ENCODE data around the gene SERTAD1.
"Not testable (repeated sequence)": the region's sequence is repeated elsewhere in the genome, so short reads cannot be mapped to it uniquely, and the experiment has no call there.

The SERTAD1 gene

GRCh38 chr19:40410030-40410389 is 15.8 kb downstream of the SERTAD1 start:
- DNase-seq (ENCODE audit: extremely low spot score), result no peak
- ChIA-PET CTCF (interaction anchor here (1.2 to 4.0 kb wide), 4 partner anchors 10 to 63 kb away, joined by 3 to 35 read pairs (median 16); no protein-coding TSS in a partner anchor), POLR2A (interaction anchor here (1.5 kb wide), 1 partner anchor 9 kb away, joined by 3 read pairs; no protein-coding TSS in a partner anchor)
- no peak for TF ChIP-seq CTCF (IDR thresholded peaks at IDR 0.05; ENCODE audit: control extremely low read depth, extremely low read depth, low read depth, missing control alignments)

- not testable (repeated sequence) for DNase-seq (ENCODE audit: extremely low spot score)
- ChIA-PET POLR2A (interaction anchor here (0.6 kb wide), 1 partner anchor 13 kb away, joined by 3 read pairs; no protein-coding TSS in a partner anchor), CTCF (interaction anchor here (2.6 to 4.0 kb wide), 2 partner anchors 12 to 56 kb away, joined by 8 to 30 read pairs; no protein-coding TSS in a partner anchor)
These were observed 17.2 kb downstream of the SERTAD1 start for GRCh38 chr19:40408598-40408925.

GRCh38 chr19:40407714-40408597 is 17.8 kb downstream of the SERTAD1 start:
- CTCF ChIA-PET, result interaction anchor here (1.1 to 4.0 kb wide), 3 partner anchors 9 to 57 kb away, joined by 3 to 30 read pairs (median 8); no protein-coding TSS in a partner anchor

DNA sequence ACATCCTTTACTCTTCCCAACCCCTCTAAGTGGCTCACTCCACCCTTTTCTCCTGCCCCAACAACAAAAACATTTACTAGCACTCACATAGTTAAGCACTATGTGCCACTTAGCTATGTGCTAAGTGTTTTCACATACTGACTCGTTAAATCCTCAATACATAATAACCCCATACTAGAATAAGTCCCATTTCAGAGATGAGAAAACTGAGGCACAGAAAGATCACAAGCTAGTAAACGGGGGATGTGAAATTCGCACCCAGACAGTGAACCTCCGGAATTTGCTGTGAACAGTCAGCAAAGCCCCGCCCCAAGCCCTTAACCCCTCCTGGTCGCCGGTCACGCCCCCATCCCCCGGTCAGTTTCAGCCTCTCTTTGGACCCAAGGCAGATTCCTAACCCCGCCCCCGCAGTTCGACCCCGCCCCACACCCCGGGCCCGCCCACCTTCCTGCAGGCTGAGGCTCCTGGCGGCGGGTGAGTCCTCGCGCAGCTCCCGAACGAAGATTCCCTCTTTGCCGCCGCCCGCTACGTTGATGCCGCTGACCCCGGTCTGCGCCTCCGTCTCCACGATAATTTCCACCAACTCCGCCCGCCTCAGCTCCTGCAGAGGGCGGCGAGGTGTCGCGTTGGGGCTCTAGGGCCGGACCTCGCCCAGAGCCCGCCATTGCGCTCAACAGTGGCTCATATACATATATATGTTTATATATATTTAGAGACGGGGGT is 22.4 kb downstream of the SERTAD1 start:
- ChIA-PET POLR2A (interaction anchor here (0.7 to 2.0 kb wide), 4 partner anchors 9 to 23 kb away, joined by 3 to 6 read pairs (median 4); partner anchors contain the start of gene SERTAD1), CTCF (interaction anchor here (0.9 to 2.7 kb wide), 8 partner anchors 11 to 232 kb away, joined by 3 to 13 read pairs (median 6); partner anchors contain the start of genes PRX and SERTAD1)
- DNase-seq (ENCODE audit: extremely low spot score), result peak; percentile 98
- TF ChIP-seq CTCF (IDR thresholded peaks at IDR 0.05; ENCODE audit: control extremely low read depth, extremely low read depth, low read depth, missing control alignments), result no peak

More at GRCh38 chr19:40407714-40408597, 17.8 kb downstream of the SERTAD1 start:
- POLR2A ChIA-PET, result no interaction called here
- no peak for TF ChIP-seq CTCF (IDR thresholded peaks at IDR 0.05; ENCODE audit: control extremely low read depth, extremely low read depth, low read depth, missing control alignments)
- DNase-seq (ENCODE audit: extremely low spot score), result no peak

DNA sequence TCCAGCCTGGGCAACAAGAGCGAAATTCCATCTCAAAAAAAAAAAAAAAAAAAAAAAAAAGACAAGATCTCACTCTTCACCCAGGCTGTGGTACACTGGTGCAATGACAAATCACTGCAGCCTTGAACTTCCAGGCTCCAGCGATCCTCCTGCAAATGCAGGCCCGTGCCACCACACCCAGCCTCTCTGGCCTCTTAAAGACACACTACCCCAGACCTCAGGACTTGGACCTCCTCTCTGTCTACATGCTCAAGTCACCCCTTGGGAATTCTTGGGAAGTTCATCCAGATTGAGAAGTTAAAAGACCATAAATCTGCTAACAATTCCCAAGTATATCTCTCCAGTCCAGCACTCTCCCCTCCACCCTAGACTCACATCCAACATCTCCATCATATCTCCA is 25.2 kb downstream of the SERTAD1 start:
- TF ChIP-seq CTCF (IDR thresholded peaks at IDR 0.05; ENCODE audit: control extremely low read depth, extremely low read depth, low read depth, missing control alignments), result no peak
- no peak for DNase-seq (ENCODE audit: extremely low spot score)
- POLR2A ChIA-PET, result no interaction called here
- CTCF ChIA-PET, result interaction anchor here (1.5 kb wide), 1 partner anchor 24 kb away, joined by 4 read pairs; no protein-coding TSS in a partner anchor

- CTCF ChIA-PET, result interaction anchor here (1.0 to 1.1 kb wide), 2 partner anchors 10 to 93 kb away, joined by 3 read pairs; no protein-coding TSS in a partner anchor
- no peak for TF ChIP-seq CTCF (IDR thresholded peaks at IDR 0.05; ENCODE audit: control extremely low read depth, extremely low read depth, low read depth, missing control alignments)
- POLR2A ChIA-PET, result no interaction called here
- peak; percentile 50 for DNase-seq (ENCODE audit: extremely low spot score)
These were observed 27.2 kb downstream of the SERTAD1 start for GRCh38 chr19:40398417-40399131.
